Fibroblast of skin of right quadriceps (primary cell): ENCODE data around the gene MTUS2.
"Not testable (repeated sequence)": the region's sequence is repeated elsewhere in the genome, so short reads cannot be mapped to it uniquely, and the experiment has no call there.

Experiments used
- DNase-seq: peaks from one replicate; pipeline ENCODE4 v3.0.0-alpha.2; 2013

MTUS2 gene

DNA sequence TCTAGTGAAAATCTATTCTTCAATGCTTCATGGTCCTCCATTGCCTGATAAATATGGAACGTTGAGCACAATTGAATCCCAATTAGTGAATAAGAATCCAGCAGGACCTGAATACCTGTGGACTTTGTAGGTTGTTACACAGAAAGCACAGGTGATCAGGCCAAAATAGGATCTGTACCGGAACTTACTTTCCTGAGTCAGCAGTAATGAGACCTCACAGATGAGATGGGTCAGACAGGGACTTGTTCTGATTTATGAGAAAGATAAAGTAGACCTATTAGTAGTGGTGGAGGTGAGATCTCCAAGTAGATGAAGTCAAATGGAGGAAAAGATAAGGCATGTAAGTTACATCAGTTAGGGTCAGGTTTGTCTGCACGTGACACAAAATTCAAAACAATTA is 351.1 kb downstream of the MTUS2 start:
- no peak for DNase-seq

DNA sequence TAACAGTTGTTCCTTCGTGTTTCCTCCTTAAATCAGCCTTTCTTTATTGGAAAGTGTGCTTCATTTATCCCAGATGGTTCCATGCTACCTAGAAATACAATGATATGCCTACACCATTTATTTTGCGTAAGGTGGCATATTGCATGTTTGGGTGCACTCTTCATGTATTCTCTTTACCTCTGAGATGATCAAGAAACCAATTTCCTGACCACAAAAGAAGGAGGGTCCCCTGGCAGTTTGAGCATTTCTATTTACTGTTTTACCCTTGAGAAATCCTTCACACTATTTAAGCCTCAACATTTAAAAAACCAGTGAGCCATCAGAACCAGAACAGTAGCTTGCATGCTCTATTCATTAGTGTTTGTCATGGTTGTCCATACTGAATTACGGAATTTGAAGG is 354.0 kb downstream of the MTUS2 start:
- DNase-seq: no peak

DNA sequence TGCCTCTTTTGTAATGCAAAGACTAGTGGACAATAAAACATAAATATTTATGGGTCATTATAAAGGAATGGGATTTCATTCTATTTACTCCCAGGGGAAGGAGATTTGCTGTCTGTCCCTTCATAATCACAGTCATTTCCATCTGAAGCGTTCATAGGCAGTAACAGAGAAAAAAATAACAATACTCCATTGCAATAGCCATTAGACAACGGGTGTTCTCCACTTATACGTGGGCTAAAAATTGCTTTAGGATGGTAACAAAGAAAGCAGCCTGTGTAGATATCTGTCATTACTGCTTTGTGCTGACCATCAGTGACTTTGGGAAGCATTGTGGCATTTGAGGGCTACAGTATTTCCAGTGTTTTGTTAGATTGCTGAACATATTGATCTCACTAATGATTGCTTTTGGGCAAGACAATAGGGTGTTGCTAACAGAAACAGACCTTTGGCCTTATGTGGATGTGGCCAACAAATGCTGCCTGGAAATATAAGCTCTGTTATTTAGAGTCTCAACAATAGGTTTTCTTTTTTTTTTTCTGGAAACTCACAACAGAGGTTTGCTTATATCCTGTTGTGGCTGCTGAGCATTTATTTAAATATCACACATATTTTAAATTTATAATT is 355.2 kb downstream of the MTUS2 start:
- DNase-seq: no peak

GRCh38 chr13:29180055-29180454 is 359.9 kb downstream of the MTUS2 start:
- DNase-seq: no peak

- no peak for DNase-seq
These were observed 362.1 kb downstream of the MTUS2 start for GRCh38 chr13:29182216-29182615.

DNA sequence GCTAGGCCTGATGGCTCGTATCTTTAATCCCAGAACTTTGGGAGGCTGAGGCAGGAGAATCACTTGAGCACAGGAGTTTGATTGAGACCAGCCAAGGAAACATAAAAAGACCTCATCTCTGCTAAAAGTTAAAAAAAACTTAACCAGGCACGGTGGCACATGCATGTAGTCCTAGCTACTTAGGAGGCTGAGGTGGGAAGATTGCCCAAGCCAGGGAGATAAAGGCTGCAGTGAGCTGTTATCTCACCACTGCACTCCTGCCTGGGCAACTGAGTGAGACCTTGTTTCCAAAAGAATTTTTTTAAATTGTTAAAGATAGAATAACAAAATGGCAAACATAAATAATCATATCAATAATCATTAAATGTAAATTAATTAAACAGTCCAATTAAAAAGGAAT is 365.8 kb downstream of the MTUS2 start:
- no peak for DNase-seq

GRCh38 chr13:29187584-29187983 is 367.4 kb downstream of the MTUS2 start:
- DNase-seq: no peak

DNA sequence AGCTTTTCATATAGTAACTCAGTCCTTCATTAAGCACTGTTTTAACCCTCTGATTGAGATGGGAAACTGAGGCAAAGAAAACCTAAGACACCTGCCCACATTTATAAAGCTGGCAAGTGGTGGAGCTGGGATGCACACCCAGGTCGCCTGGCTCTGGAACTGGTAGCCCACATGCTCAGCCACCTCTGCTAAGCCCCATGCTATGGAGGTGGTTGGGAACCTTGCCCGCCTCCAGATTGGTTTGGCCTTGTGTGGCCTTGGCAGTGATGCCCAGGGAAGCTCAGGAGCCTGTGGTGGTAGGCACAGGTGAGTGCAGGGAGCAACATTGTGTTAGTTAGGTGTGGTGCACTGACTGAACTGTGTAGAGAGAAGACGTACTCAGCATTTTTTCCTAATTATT is 370.2 kb downstream of the MTUS2 start:
- no peak for DNase-seq

GRCh38 chr13:29193083-29193482 is 372.9 kb downstream of the MTUS2 start:
- no peak for DNase-seq

- DNase-seq: no peak
These were observed 375.3 kb downstream of the MTUS2 start for GRCh38 chr13:29195456-29195855.

DNA sequence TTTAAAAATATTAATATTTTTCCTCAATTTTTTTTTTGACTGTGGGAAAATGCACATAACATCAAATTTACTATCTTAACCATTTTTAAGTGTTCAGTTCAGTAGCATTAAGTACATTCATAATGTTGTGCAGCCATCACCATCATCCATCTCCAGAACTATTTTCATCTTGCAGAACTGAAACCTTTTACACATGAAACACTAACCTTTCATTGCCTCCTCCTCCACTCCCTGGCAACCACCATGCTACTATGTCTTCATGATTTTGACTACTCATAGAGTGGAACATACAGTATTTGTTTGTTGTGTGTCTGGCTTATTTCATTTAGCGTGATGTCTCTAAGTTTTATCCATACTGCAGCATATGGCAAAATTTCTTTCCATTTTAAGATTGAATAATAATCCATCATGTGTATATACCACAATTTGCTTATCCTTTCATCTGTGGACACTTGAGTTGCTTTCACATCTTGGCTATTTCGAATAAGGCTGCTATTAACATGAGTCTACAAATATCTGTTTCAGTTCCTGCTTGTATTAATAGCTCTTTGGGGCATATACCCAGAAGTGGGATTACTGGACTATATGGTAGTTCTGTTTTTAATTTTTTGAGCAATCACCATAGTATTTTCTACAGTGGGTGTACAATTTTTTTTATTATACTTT is 376.4 kb downstream of the MTUS2 start:
- DNase-seq: no peak

DNA sequence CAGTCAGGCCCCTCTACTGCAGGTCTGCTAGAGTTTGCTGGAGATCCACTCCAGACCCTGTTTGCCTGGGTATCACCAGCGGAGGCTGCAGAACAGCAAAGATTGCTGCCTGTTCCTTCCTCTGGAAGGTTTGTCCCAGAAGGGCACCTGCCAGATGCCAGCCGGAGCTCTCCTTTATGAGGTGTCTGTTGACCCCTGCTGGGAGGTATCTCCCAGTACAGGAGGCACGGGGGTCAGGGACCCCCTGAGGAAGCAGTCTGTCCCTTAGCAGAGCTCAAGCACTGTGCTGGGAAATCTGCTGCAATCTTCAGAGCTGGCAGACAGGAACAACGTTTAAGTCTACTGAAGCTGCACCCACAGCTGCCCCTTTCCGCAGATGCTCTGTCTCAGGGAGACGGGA is 382.6 kb downstream of the MTUS2 start:
- DNase-seq: not testable (repeated sequence)

DNA sequence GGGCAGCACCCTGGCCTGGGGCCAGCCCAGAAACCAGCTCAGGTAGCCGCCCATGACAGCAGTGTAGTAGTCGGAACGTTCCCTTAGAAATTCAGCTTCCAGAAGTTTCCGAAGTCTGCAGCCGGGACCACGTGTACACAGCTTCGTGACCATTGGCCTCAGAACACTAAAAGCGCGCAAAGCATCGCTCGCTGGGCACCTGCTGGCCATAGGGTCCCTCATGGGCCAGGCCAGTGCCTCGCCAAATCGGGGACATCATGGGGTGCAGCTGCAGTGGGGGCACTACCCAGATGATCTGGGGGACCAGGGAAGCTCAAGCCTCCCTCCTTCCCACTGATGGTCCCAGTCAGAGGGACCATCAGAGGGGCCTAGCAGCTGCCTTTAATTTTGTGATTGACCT is 384.5 kb downstream of the MTUS2 start:
- DNase-seq: no peak

DNA sequence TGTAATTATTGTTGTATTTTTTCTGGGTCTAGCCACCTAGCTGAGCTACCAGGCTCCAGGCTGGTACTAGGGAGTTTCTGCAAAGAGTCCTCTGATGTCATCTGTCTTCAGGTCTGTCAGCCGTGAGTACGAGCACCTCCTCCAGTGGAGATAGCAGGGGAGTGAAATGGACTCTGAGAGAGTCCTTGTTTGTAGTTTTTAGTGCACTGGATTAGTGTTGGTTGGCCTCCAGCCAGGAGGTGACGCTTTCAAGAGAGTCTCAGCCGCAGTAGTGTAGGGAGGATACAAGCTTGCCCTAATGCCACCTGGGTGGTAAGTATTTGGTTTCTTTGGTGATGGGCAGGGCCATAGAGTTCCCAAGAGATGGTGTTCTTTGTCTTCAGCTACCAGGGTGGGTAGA is 390.5 kb downstream of the MTUS2 start:
- DNase-seq: no peak

GRCh38 chr13:29211162-29211561 is 391.0 kb downstream of the MTUS2 start:
- not testable (repeated sequence) for DNase-seq

DNA sequence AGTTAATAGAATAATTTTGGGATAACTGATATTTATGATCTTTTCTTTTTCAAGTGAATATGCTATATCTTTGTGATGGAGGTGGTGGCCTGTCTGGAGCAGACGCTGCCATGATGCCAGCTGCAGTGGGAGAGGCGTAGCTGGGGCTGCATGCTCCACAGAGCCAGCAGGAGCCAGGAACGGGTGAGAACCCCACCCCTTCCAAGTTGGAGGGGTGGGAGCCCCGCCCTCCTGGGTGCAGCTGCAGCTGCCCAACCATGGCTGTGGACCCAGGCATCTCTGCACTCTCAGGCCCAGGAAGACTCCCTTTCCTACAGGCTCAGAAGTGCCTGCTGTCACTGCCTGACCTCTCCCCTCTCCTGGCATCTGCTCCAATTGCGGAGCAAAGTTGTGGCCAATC is 402.3 kb downstream of the MTUS2 start:
- DNase-seq: no peak

- no peak for DNase-seq
These were observed 404.1 kb downstream of the MTUS2 start for GRCh38 chr13:29224206-29224605.

- DNase-seq: no peak
These were observed 407.4 kb downstream of the MTUS2 start for GRCh38 chr13:29227576-29227975.

GRCh38 chr13:29230299-29230845 is 410.2 kb downstream of the MTUS2 start:
- no peak for DNase-seq

- no peak for DNase-seq
These were observed 419.8 kb downstream of the MTUS2 start for GRCh38 chr13:29239653-29240525.

DNA sequence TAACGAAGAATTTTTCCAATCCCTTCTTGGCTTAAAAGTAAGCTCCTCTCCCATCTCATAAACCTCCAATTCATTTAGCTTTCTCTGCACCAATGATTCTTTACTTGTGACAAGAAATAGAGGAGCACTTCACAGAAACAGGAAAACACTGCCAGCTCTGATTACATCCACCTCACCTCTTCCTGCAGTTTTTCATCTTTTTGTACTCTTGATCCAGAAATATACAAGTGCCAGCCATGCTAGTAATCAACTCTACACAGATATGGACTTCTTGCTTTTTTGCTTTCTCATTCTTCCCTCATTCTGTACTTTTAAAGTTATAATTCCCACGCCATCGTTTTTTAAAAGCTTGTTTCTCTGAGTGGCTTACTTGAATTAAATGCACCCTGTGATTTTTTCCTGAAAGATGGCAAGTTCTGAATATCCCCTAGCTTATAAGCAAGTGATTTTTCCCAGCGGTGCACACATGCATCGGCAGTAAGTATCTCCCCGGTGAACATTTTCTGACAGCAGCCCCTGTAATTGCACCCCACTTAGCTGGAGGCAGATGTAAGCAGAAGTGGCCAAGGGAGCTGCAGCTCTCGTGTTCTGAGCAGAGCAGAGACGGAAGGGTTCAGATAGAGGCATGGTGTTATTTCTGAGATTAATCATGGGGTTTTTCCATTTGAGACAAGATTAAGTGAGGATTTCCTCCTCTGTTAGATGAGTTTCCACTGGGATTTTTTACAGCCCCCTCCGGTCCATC is 434.7 kb downstream of the MTUS2 start:
- DNase-seq: no peak

GRCh38 chr13:29255567-29255966 is 435.4 kb downstream of the MTUS2 start:
- DNase-seq: no peak

DNA sequence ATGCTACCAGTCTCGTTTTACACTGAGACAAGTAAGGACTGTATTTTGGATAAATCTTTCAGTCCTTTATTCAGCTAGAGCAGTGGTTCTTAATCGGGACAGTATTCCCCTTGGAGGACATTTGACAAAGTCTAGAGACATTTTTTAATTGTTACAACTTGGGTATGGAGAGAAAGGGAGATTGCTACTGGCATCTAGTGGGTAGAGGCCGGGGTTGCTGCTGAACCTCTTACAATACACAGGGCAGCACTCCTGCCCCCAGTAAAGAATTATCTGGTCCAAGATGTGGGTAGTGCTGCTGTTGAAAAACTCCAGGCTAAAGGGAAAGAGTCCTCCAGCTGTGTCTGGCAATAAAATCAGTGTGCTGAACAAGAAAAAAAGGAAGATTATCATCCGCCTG is 440.5 kb downstream of the MTUS2 start:
- DNase-seq: no peak
